SKM-1 (cell line): ENCODE measurements around the gene SFT2D1.

Experiments used
- DNase-seq: peaks from one replicate; lab custom pipeline; 2025; ENCODE audit not compliant: unreplicated experiment; lab: John Stamatoyannopoulos, UW

Gene SFT2D1

GRCh38 chr6:166277892-166278578 lies 64.3 kb downstream of the SFT2D1 start:
- DNase-seq, result no peak

GRCh38 chr6:166277018-166277417 lies 65.3 kb downstream of the SFT2D1 start:
- no peak for DNase-seq

- peak; percentile 59 for DNase-seq
Observed at GRCh38 chr6:166275714-166276166, 66.6 kb downstream of the SFT2D1 start.

GRCh38 chr6:166274739-166275370 lies 67.5 kb downstream of the SFT2D1 start:
- no peak for DNase-seq

GRCh38 chr6:166274163-166274562 lies 68.2 kb downstream of the SFT2D1 start:
- DNase-seq, result no peak

GRCh38 chr6:166271376-166271765 lies 71.0 kb downstream of the SFT2D1 start:
- DNase-seq, result no peak

GRCh38 chr6:166270706-166271375 lies 71.5 kb downstream of the SFT2D1 start:
- DNase-seq, result no peak
